Neural cell (in vitro differentiated cells): ENCODE measurements around the gene NUDC. TPM values are rescaled to one million over a fixed set of nuclear protein-coding genes. Genes with fewer than 3 reads are reported as not detected.

Experiments
- H2AFZ ChIP-seq: fragments of 200-600, 300-800 bp; sonication (generic), shearing (Covaris generic); 2 replicates; pipeline ENCODE4 v1.6.0; 2014; ENCODE audit warnings: low read depth, mild to moderate bottlenecking, antibody characterized with exemption, low read length, moderate library complexity
- H3F3A ChIP-seq: fragments of 200-600 bp; shearing (Covaris generic); 2 replicates; pipeline ENCODE4 v1.6.1; 2016; ENCODE audit warnings: mild to moderate bottlenecking, moderate library complexity, mixed read lengths, antibody characterized with exemption, low read length; ENCODE audit not compliant: insufficient read depth, poor library complexity, severe bottlenecking
- H3K27ac ChIP-seq: fragments of 200-600, 300-800 bp; sonication (generic), shearing (Covaris generic); 2 replicates; pipeline ENCODE4 v1.5.1; 2014; ENCODE audit warnings: mild to moderate bottlenecking, low read length, moderate library complexity
- H3K27me3 ChIP-seq: fragments of 300-800, 200-600 bp; sonication (generic), shearing (Covaris generic); 2 replicates; pipeline ENCODE4 v1.6.0; 2014; ENCODE audit warnings: mild to moderate bottlenecking, low read depth, low read length, moderate library complexity; ENCODE audit not compliant: insufficient read depth
- H3K36me3 ChIP-seq: fragments of 300-800, 200-600 bp; sonication (generic), shearing (Covaris generic); 2 replicates; pipeline ENCODE4 v1.5.1; 2014; ENCODE audit warnings: mild to moderate bottlenecking, antibody characterized with exemption, low read length, moderate library complexity; ENCODE audit not compliant: insufficient read depth
- H3K4me2 ChIP-seq: fragments of 300-800, 200-600 bp; sonication (generic), shearing (Covaris generic); 2 replicates; pipeline ENCODE4 v1.6.0; 2014; ENCODE audit warnings: mild to moderate bottlenecking, low read length
- H3K4me3 ChIP-seq: fragments of 300-800, 200-600 bp; sonication (generic), shearing (Covaris generic); 2 replicates; pipeline ENCODE4 v1.5.1; 2014; ENCODE audit warnings: mild to moderate bottlenecking, low read length, moderate library complexity
- H3K79me2 ChIP-seq: fragments of 200-600 bp; shearing (Covaris generic); replicated peaks from 2 replicates; pipeline ENCODE4 v1.6.0; 2014; ENCODE audit warnings: mild to moderate bottlenecking, low read length, moderate library complexity; ENCODE audit not compliant: insufficient read depth
- H3K9ac ChIP-seq: fragments of 300-800, 200-600 bp; sonication (generic), shearing (Covaris generic); 2 replicates; pipeline ENCODE4 v1.6.1; 2016; ENCODE audit warnings: mild to moderate bottlenecking, low read length, mixed read lengths
- H3K9me2 ChIP-seq: fragments of 200-600 bp; shearing (Covaris generic); 2 replicates; pipeline ENCODE4 v1.6.1; 2016; ENCODE audit warnings: mild to moderate bottlenecking, low read length, mixed read lengths; ENCODE audit not compliant: insufficient read depth
- H3K9me3 ChIP-seq: fragments of 200-600, 300-800 bp; sonication (generic), shearing (Covaris generic); 2 replicates; pipeline ENCODE4 v1.6.1; 2016; ENCODE audit warnings: mild to moderate bottlenecking, mixed run types, low read length, moderate library complexity, mixed read lengths
- H4K20me1 ChIP-seq: fragments of 200-600 bp; shearing (Covaris generic); 2 replicates; pipeline ENCODE4 v1.6.1; 2016; ENCODE audit warnings: mild to moderate bottlenecking, mixed run types; ENCODE audit not compliant: insufficient read depth
- CTCF ChIP-seq: fragments of 450-650 bp; IDR thresholded peaks from 2 replicates; pipeline ENCODE4 v1.5.1; 2014; ENCODE audit warnings: antibody characterized with exemption, mild to moderate bottlenecking, moderate library complexity; ENCODE audit not compliant: poor library complexity, severe bottlenecking
- EP300 ChIP-seq: fragments of 450-650 bp; conservative IDR thresholded peaks from 2 replicates; pipeline ENCODE4 v1.6.1; 2014; ENCODE audit warnings: antibody characterized with exemption, mild to moderate bottlenecking, moderate library complexity; ENCODE audit not compliant: poor library complexity, severe bottlenecking
- EZH2 ChIP-seq: fragments of 200-600, 300-800 bp; shearing (Covaris generic), sonication (generic); IDR thresholded peaks from 2 replicates; pipeline ENCODE4 v1.6.1; 2014; ENCODE audit warnings: antibody characterized with exemption, low read length, borderline replicate concordance, mild to moderate bottlenecking; ENCODE audit not compliant: insufficient read depth, poor library complexity, severe bottlenecking
- MXI1 ChIP-seq: fragments of 450-650 bp; conservative IDR thresholded peaks from 2 replicates; pipeline ENCODE4 v1.6.1; 2014; ENCODE audit warnings: antibody characterized with exemption, mild to moderate bottlenecking; ENCODE audit not compliant: poor library complexity, severe bottlenecking
- POLR2AphosphoS5 ChIP-seq: IDR thresholded peaks from 2 replicates; pipeline ENCODE4 v1.6.1; 2012
- RAD21 ChIP-seq: fragments of 450-650 bp; conservative IDR thresholded peaks from 2 replicates; pipeline ENCODE4 v1.6.1; 2014; ENCODE audit warnings: antibody characterized with exemption, mild to moderate bottlenecking, moderate library complexity
- REST ChIP-seq: IDR thresholded peaks from 2 replicates; pipeline ENCODE4 v1.6.1; 2012; ENCODE audit warnings: borderline replicate concordance
- SMC3 ChIP-seq: fragments of 450-650 bp; conservative IDR thresholded peaks from 2 replicates; pipeline ENCODE4 v1.6.1; 2014; ENCODE audit warnings: antibody characterized with exemption, mild to moderate bottlenecking, moderate library complexity; ENCODE audit not compliant: poor library complexity
- TAF1 ChIP-seq: IDR thresholded peaks from 2 replicates; pipeline ENCODE4 v1.6.1; 2012; ENCODE audit warnings: low read depth
- polyA plus RNA-seq: library from polyadenylated mRNA; depleted of rRNA; stranded (reverse); fragments of >200 nt; gene quantifications from 2 replicates; pipeline ENCODE4 v1.2.3, GENCODE V29; 2014

The NUDC gene
- polyA plus RNA-seq, 1 donor from 2014 or later, result 20.6 TPM

- H3F3A ChIP-seq, result no peaks in the 10 kb centered on the region
- H3K79me2 ChIP-seq, result no peaks in the 10 kb centered on the region
- no peaks in the 10 kb centered on the region for H3K36me3 ChIP-seq
- H3K27me3 ChIP-seq, result no peaks in the 10 kb centered on the region
- no peak overlapping the region for H3K4me3 ChIP-seq
- H3K9me3 ChIP-seq, result no peaks in the 10 kb centered on the region
- H3K9ac ChIP-seq, result no peak overlapping the region
- H3K27ac ChIP-seq, result no peak overlapping the region
- TF ChIP-seq TAF1, result no peak
- no peak for TF ChIP-seq EP300
- no peak for TF ChIP-seq MXI1
- TF ChIP-seq REST, result no peak
- H3K4me2 ChIP-seq, result no peak overlapping the region
- no peaks in the 10 kb centered on the region for H3K9me2 ChIP-seq
- no peak overlapping the region for H2AFZ ChIP-seq
- H4K20me1 ChIP-seq, result no peaks in the 10 kb centered on the region
These were observed 23.6 kb downstream of the NUDC start for GRCh38 chr1:26945138-26945537.

DNA sequence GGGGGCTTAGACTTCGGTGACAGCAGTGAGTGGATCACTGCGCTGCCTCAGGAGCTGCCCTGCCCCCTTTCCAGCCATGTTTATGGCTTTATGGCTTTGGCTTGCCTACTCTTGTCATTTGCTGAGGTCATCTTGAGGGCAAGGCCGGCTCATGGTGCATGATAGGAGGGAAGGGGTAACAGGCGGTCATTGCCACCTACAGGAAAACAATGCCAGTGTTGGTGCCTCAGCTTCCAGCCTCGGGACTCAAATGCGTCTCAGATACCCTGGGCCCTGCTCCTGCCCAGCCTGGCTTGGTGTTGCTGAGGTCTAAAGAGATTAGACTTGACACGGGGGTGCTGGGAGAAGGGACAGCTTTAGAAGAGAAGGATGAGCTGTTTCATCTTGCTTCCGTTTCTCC lies 24.2 kb downstream of the NUDC start:
- Histone ChIP-seq H3K9ac (no peak overlapping the region), H3K27me3 (no peaks in the 10 kb centered on the region), H3K4me3 (no peak overlapping the region), H3K79me2 (no peaks in the 10 kb centered on the region), H2AFZ (no peak overlapping the region), H3K27ac (no peak overlapping the region), H3K4me2 (no peak overlapping the region), H3F3A (no peaks in the 10 kb centered on the region), H3K9me2 (no peaks in the 10 kb centered on the region), H3K36me3 (no peaks in the 10 kb centered on the region), H3K9me3 (no peaks in the 10 kb centered on the region), H4K20me1 (no peaks in the 10 kb centered on the region)
- TF ChIP-seq RAD21 (no peak), REST (no peak), EZH2 (no peak), SMC3 (no peak), CTCF (no peak), EP300 (no peak), MXI1 (no peak), TAF1 (no peak), POLR2AphosphoS5 (no peak)
